Measurements from ENCODE around the gene TMEM184B.

The TMEM184B gene

GRCh38 chr22:38272373-38273134 is at the start of gene TMEM184B:
TMEM184B (minus strand) TSS chr22:38273010; CDS start chr22:38247961, 25,049 bp downstream.
- DNase-seq: peak; percentile 18 to 30

GRCh38 chr22:38320605-38321402 is 48.0 kb upstream of the TMEM184B start:
- DNase-seq: no peak

- no peak for DNase-seq
Measured at GRCh38 chr22:38318792-38319773, 46.3 kb upstream of the TMEM184B start.

GRCh38 chr22:38317995-38318715 is 45.3 kb upstream of the TMEM184B start:
- DNase-seq: no peak

GRCh38 chr22:38317122-38317994 is 44.5 kb upstream of the TMEM184B start, which contains the start of gene CSNK1E:
CSNK1E (minus strand) TSS chr22:38317433; CDS start chr22:38314157, 3,276 bp downstream.
- no peak for DNase-seq

- no peak for DNase-seq
Measured at GRCh38 chr22:38316364-38317121, 43.7 kb upstream of the TMEM184B start.

- no peak for DNase-seq
Measured at GRCh38 chr22:38315823-38316363, 43.1 kb upstream of the TMEM184B start.

GRCh38 chr22:38314933-38315822 is 42.4 kb upstream of the TMEM184B start:
- DNase-seq: no peak

GRCh38 chr22:38314051-38314932 is 41.5 kb upstream of the TMEM184B start:
- DNase-seq: no peak

GRCh38 chr22:38313384-38313955 is 40.7 kb upstream of the TMEM184B start:
- DNase-seq: no peak

- DNase-seq: no peak
Measured at GRCh38 chr22:38312261-38312800, 39.5 kb upstream of the TMEM184B start.

- DNase-seq: no peak
Measured at GRCh38 chr22:38311323-38311620, 38.5 kb upstream of the TMEM184B start.

- DNase-seq: no peak
Measured at GRCh38 chr22:38310518-38311322, 37.9 kb upstream of the TMEM184B start.

GRCh38 chr22:38309614-38310517 is 37.1 kb upstream of the TMEM184B start:
- DNase-seq: no peak

GRCh38 chr22:38308791-38309498 is 36.1 kb upstream of the TMEM184B start:
- no peak for DNase-seq
